Panc1 (cell line): ENCODE data around the gene INSYN2B. TPM values are rescaled to one million over a fixed set of nuclear protein-coding genes. Genes with fewer than 3 reads are reported as not detected.

Experiments used
- ATAC-seq: fragments of 200-7000 bp; cut with Tn5 transposase; 2 replicates; pipeline ENCODE4 v1.9.1; 2020; ENCODE audit warnings: mild to moderate bottlenecking, moderate library complexity
- BruUV-seq: library from RNA; stranded (reverse); fragments of 400-500 nt; replicated peaks from 2 replicates; lab custom pipeline; 2021; lab: Mats Ljungman, UMichigan
- CTCF ChIA-PET: fragments of 300-600 bp; sonication (Branson Sonifier 250); formaldehyde crosslinking; loops from one replicate; lab custom pipeline; 2022; ENCODE audit warnings: antibody characterized with exemption; lab: Charles Lee
- POLR2A ChIA-PET: fragments of 300-600 bp; sonication (Branson Sonifier 250); formaldehyde crosslinking; loops from one replicate; lab custom pipeline; 2022; ENCODE audit warnings: antibody characterized with exemption; lab: Charles Lee
- DNase-seq: peaks from one replicate; pipeline ENCODE4 v3.0.0-alpha.2; 2010; ENCODE audit warnings: low read depth, low spot score
- H3K27ac ChIP-seq: 2 replicates; pipeline ENCODE4 v1.5.1; 2011; ENCODE audit warnings: mild to moderate bottlenecking, low read length, inconsistent platforms
- H3K27me3 ChIP-seq: fragments of 200-500 bp; sonication (Bioruptor generic); 2 replicates; pipeline ENCODE4 v1.6.0; 2014; ENCODE audit warnings: low read length, inconsistent platforms; ENCODE audit not compliant: control insufficient read depth, insufficient read depth
- H3K36me3 ChIP-seq: fragments of 200-500 bp; sonication (Bioruptor generic); 2 replicates; pipeline ENCODE4 v1.5.1; 2014; ENCODE audit warnings: inconsistent platforms, mild to moderate bottlenecking, low read length, moderate library complexity; ENCODE audit not compliant: control insufficient read depth, insufficient read depth
- H3K4me1 ChIP-seq: 2 replicates; pipeline ENCODE4 v1.5.1; 2011; ENCODE audit warnings: inconsistent platforms, mild to moderate bottlenecking, low read length, moderate library complexity; ENCODE audit not compliant: control insufficient read depth, insufficient read depth
- H3K4me3 ChIP-seq, 2 experiments: 2 replicates each; pipeline ENCODE4 v1.5.1; 2011 to 2012; ENCODE audit warnings: low read depth in 2 of 2, low read length in 2 of 2, mild to moderate bottlenecking in 2 of 2, inconsistent platforms in 1 of 2, moderate library complexity in 1 of 2
- H3K9me3 ChIP-seq: fragments of 200-500 bp; sonication (Bioruptor generic); 2 replicates; pipeline ENCODE4 v1.5.1; 2014; ENCODE audit warnings: low read depth, mild to moderate bottlenecking, inconsistent platforms, low read length, moderate library complexity; ENCODE audit not compliant: control insufficient read depth, insufficient read depth
- CTCF ChIP-seq: fragments of 450-650 bp; IDR thresholded peaks from 2 replicates; pipeline ENCODE4 v1.5.1; 2017; ENCODE audit warnings: mild to moderate bottlenecking
- POLR2AphosphoS5 ChIP-seq: IDR thresholded peaks from 2 replicates; pipeline ENCODE4 v1.6.1; 2012; ENCODE audit warnings: mild to moderate bottlenecking, low read depth, low read length, moderate library complexity
- REST ChIP-seq, 2 experiments: IDR thresholded peaks; 2 replicates each; pipeline ENCODE4 v1.6.1; 2011 to 2012; ENCODE audit warnings: low read depth in 2 of 2, control low read depth in 1 of 2, low read length in 1 of 2, mild to moderate bottlenecking in 1 of 2, moderate library complexity in 1 of 2; ENCODE audit not compliant: insufficient read depth in 1 of 2
- SIN3A ChIP-seq: IDR thresholded peaks from 2 replicates; pipeline ENCODE4 v1.6.1; 2012; ENCODE audit warnings: low read depth, mild to moderate bottlenecking, low read length, moderate library complexity, borderline replicate concordance; ENCODE audit not compliant: insufficient read depth
- TCF7L2 ChIP-seq: IDR thresholded peaks from 2 replicates; pipeline ENCODE4 v1.6.1; 2011; ENCODE audit warnings: mild to moderate bottlenecking, low read depth, low read length, inconsistent platforms
- in situ Hi-C: cut with HindIII; loops from 2 replicates; pipeline ENCODE4 v1.10.0; 2016; ENCODE audit warnings: low sequenced_read_pairs, low pct_unique_long_range_greater_than_20kb
- intact Hi-C: fragments of 100-400 bp; cut with micrococcal nuclease; formaldehyde crosslinking; loops from one replicate; pipeline ENCODE4 v1.10.0; 2022; ENCODE audit not compliant: unreplicated experiment
- total RNA-seq: library from RNA; stranded (reverse); gene quantifications from one replicate; pipeline ENCODE4 v1.2.1, GENCODE V29; 2021; ENCODE audit not compliant: unreplicated experiment

Gene INSYN2B
- total RNA-seq, 1 experiment from 2014 or later: 0.28 TPM

GRCh38 chr5:169904508-169904907 is 75.8 kb downstream of the INSYN2B start:
- Histone ChIP-seq H3K4me3 (no peak overlapping the region), H3K4me1 (no peaks in the 10 kb centered on the region), H3K9me3 (no peaks in the 10 kb centered on the region), H3K36me3 (no peaks in the 10 kb centered on the region), H3K27me3 (no peaks in the 10 kb centered on the region), H3K27ac (no peak overlapping the region)
- ChIA-PET CTCF (interaction anchor here (0.6 kb wide), 1 partner anchor 384 kb away, joined by 4 read pairs; no protein-coding TSS in a partner anchor), POLR2A (no interaction called here)
- TF ChIP-seq REST (IDR thresholded peaks at IDR 0.05; ENCODE audit: insufficient read depth in 1 of 2, low read depth in 2 of 2, low read length in 1 of 2) (no peak), CTCF (no peak), TCF7L2 (no peak), SIN3A (no peak), POLR2AphosphoS5 (no peak)
- BruUV-seq: no TSS peak
- ATAC-seq: 0 out of 2 replicates have a peak, but pooled peaks have one; percentile 38
- DNase-seq: no peak
- in situ Hi-C loops (no loop called here), intact Hi-C loops (no loop called here)

GRCh38 chr5:169904059-169904458 is 76.2 kb downstream of the INSYN2B start:
- H3K36me3 ChIP-seq: no peaks in the 10 kb centered on the region
- TF ChIP-seq TCF7L2: no peak
- no TSS peak for BruUV-seq
- no peaks in the 10 kb centered on the region for H3K9me3 ChIP-seq
- DNase-seq (no peak), ATAC-seq (no peak)
- H3K27ac ChIP-seq: no peak overlapping the region
- in situ Hi-C loops: no loop called here
- no peaks in the 10 kb centered on the region for H3K4me1 ChIP-seq
- intact Hi-C loops: no loop called here
- POLR2A ChIA-PET: no interaction called here
- CTCF ChIA-PET: no interaction called here
- no peak overlapping the region for H3K4me3 ChIP-seq
- no peaks in the 10 kb centered on the region for H3K27me3 ChIP-seq

GRCh38 chr5:169901896-169902295 is 78.4 kb downstream of the INSYN2B start:
- H3K4me3 ChIP-seq: no peak overlapping the region
- H3K27me3 ChIP-seq: no peaks in the 10 kb centered on the region
- H3K4me1 ChIP-seq: no peaks in the 10 kb centered on the region
- no peaks in the 10 kb centered on the region for H3K9me3 ChIP-seq
- DNase-seq (no peak), ATAC-seq (no peak)
- no peak overlapping the region for H3K27ac ChIP-seq
- BruUV-seq: no TSS peak
- ChIA-PET POLR2A (no interaction called here), CTCF (no interaction called here)
- H3K36me3 ChIP-seq: no peaks in the 10 kb centered on the region
- intact Hi-C loops (no loop called here), in situ Hi-C loops (no loop called here)
- no peak for TF ChIP-seq POLR2AphosphoS5
- no peak for TF ChIP-seq SIN3A
- TF ChIP-seq TCF7L2: no peak
- TF ChIP-seq CTCF: no peak
- no peak for TF ChIP-seq REST (IDR thresholded peaks at IDR 0.05; ENCODE audit: insufficient read depth in 1 of 2, low read depth in 2 of 2, low read length in 1 of 2)
